Activated CD8-positive, alpha-beta T cell treated with anti-CD3 and anti-CD28 coated beads for 36 hours (primary cell): Measurements from ENCODE around the gene CENPF. TPM values are rescaled to one million over a fixed set of nuclear protein-coding genes. Genes with fewer than 3 reads are reported as not detected.
"Not testable (repeated sequence)": the region's sequence is repeated elsewhere in the genome, so short reads cannot be mapped to it uniquely, and the experiment has no call there.

ENCODE experiments used
- ATAC-seq: fragments of 200-7000 bp; cut with Tn5 transposase; one replicate; pipeline ENCODE4 v1.10.0; 2021; ENCODE audit warnings: mild to moderate bottlenecking, moderate library complexity
- CTCF ChIA-PET: fragments of 350-600 bp; sonication (Branson Sonifier 250); formaldehyde crosslinking; loops from one replicate; lab custom pipeline; 2021; ENCODE audit warnings: antibody characterized with exemption; lab: Charles Lee
- POLR2A ChIA-PET: fragments of 350-600 bp; sonication (Branson Sonifier 250); formaldehyde crosslinking; loops from one replicate; lab custom pipeline; 2021; ENCODE audit warnings: antibody characterized with exemption; lab: Charles Lee
- DNase-seq: peaks from one replicate; pipeline ENCODE4 v3.0.0-alpha.2; 2020
- H3K27ac Mint-ChIP-seq: one replicate; pipeline ENCODE4 v1.8.0; 2021; ENCODE audit warnings: mild to moderate bottlenecking, mixed read lengths
- H3K27me3 Mint-ChIP-seq: one replicate; pipeline ENCODE4 v1.8.0; 2021; ENCODE audit warnings: mixed read lengths
- H3K36me3 Mint-ChIP-seq: one replicate; pipeline ENCODE4 v1.8.0; 2021; ENCODE audit warnings: low read depth, mixed read lengths
- H3K4me1 Mint-ChIP-seq: one replicate; pipeline ENCODE4 v1.8.0; 2021; ENCODE audit warnings: low read depth, mixed read lengths
- H3K4me3 Mint-ChIP-seq: one replicate; pipeline ENCODE4 v1.8.0; 2021; ENCODE audit warnings: mild to moderate bottlenecking, moderate library complexity, mixed read lengths
- H3K9me3 Mint-ChIP-seq: one replicate; pipeline ENCODE4 v1.8.0; 2021; ENCODE audit warnings: mixed read lengths
- intact Hi-C: fragments of 100-400 bp; cut with micrococcal nuclease; formaldehyde crosslinking; loops from one replicate; pipeline ENCODE4 v1.10.0; 2022
- total RNA-seq, 2 experiments: library from RNA; stranded (reverse); gene quantifications; one replicate each; pipeline ENCODE4 v1.2.3, GENCODE V29; 2021
- TF ChIP-seq, protein P1 (sequence below): fragments of 200-600 bp; IDR thresholded peaks from one replicate; pipeline ENCODE4 v1.8.0; 2022; ENCODE audit warnings: antibody characterized with exemption, mild to moderate bottlenecking

CENPF gene
- total RNA-seq, 2 experiments from 2014 or later, result 65.4 to 70.6 TPM

DNA sequence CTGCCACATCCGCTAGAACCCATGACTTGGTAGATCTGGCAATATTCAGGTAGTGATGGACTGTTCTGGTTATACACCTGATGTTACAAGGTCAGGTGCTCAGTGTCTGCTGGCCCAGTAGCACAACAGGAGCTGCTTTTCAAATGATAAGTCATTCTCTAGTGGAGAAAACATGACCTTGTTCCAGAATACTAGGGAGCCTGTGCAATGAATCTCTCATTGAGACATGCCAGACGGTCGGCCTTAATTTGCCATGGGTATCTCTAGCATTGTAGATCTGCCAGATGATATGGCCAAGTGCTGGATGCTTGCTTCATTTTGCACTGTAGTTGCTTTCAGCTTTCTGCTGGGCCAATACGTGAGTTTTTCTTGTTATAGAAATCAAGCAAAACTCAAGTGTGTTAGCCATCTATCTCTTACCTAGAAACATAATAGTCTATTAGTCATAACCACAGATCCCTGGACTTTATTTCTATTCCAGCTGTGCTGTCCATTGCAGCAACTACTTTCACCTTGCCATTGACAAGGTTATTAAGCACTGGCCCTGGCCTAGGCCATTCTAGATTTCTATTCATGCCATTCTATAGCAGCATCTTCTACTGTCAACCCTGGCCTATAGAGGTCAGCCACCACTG, 13.9 kb upstream of the CENPF start:
- DNase-seq (no peak), ATAC-seq (no peak)
- no peaks in the 10 kb centered on the region for H3K36me3 Mint-ChIP-seq
- ChIA-PET POLR2A (no interaction called here), CTCF (interaction anchor here (12.1 kb wide), 1 partner anchor 258 kb away, joined by 119 read pairs; no protein-coding TSS in a partner anchor)
- H3K27ac Mint-ChIP-seq, result no peak overlapping the region
- peaks cover 3% of the 10 kb centered on the region for H3K27me3 Mint-ChIP-seq
- no peaks in the 10 kb centered on the region for H3K9me3 Mint-ChIP-seq
- intact Hi-C loops, result loop anchor here (5.0 to 10.0 kb wide), 2 partner anchors 202 to 314 kb away; no protein-coding TSS in a partner anchor
- TF ChIP-seq, protein P1, sequence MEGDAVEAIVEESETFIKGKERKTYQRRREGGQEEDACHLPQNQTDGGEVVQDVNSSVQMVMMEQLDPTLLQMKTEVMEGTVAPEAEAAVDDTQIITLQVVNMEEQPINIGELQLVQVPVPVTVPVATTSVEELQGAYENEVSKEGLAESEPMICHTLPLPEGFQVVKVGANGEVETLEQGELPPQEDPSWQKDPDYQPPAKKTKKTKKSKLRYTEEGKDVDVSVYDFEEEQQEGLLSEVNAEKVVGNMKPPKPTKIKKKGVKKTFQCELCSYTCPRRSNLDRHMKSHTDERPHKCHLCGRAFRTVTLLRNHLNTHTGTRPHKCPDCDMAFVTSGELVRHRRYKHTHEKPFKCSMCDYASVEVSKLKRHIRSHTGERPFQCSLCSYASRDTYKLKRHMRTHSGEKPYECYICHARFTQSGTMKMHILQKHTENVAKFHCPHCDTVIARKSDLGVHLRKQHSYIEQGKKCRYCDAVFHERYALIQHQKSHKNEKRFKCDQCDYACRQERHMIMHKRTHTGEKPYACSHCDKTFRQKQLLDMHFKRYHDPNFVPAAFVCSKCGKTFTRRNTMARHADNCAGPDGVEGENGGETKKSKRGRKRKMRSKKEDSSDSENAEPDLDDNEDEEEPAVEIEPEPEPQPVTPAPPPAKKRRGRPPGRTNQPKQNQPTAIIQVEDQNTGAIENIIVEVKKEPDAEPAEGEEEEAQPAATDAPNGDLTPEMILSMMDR, result no peak
- H3K4me3 Mint-ChIP-seq, result no peak overlapping the region
- no peaks in the 10 kb centered on the region for H3K4me1 Mint-ChIP-seq

DNA sequence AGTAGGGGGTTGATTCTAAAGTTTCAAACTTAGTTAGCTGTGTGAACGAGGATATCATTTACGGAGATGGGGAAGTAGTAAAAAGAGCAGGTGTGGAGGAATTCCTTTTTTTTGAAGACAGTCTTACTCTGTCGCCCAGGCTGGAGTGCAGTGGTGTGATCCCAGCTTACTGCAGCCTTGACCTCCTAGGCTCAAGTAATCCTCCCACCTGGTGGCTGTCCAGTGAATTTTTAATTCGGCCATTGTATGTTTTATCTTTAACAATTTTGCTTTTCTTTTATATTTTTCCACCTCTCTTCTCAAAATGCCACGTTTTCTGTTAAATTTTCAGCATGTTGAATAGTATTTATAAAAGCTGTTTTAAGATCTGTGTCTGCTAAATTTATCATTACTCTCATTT, 12.3 kb upstream of the CENPF start:
- TF ChIP-seq, protein P1, result no peak
- intact Hi-C loops, result no loop called here
- ATAC-seq (no peak), DNase-seq (no peak)
- Mint-ChIP-seq H3K4me1 (no peaks in the 10 kb centered on the region), H3K9me3 (no peaks in the 10 kb centered on the region), H3K27me3 (peaks cover 3% of the 10 kb centered on the region), H3K27ac (no peak overlapping the region), H3K4me3 (no peak overlapping the region), H3K36me3 (no peaks in the 10 kb centered on the region)
- ChIA-PET CTCF (interaction anchor here (1.2 kb wide), 2 partner anchors 241 to 258 kb away, joined by 3 read pairs; no protein-coding TSS in a partner anchor), POLR2A (no interaction called here)

GRCh38 chr1:214591918-214592317, 11.1 kb upstream of the CENPF start:
- CTCF ChIA-PET, result interaction anchor here (1.2 kb wide), 1 partner anchor 260 kb away, joined by 3 read pairs; no protein-coding TSS in a partner anchor
- H3K36me3 Mint-ChIP-seq, ATAC-seq, H3K27ac Mint-ChIP-seq, H3K4me3 Mint-ChIP-seq, H3K4me1 Mint-ChIP-seq, DNase-seq, H3K9me3 Mint-ChIP-seq, intact Hi-C loops, POLR2A ChIA-PET, H3K27me3 Mint-ChIP-seq: not testable (repeated sequence)

- Mint-ChIP-seq H3K27ac (no peak overlapping the region), H3K4me3 (no peak overlapping the region), H3K36me3 (no peaks in the 10 kb centered on the region), H3K4me1 (no peaks in the 10 kb centered on the region), H3K9me3 (no peaks in the 10 kb centered on the region), H3K27me3 (peaks cover 3% of the 10 kb centered on the region)
- TF ChIP-seq, protein P1, result no peak
- POLR2A ChIA-PET, result no interaction called here
- DNase-seq (no peak), ATAC-seq (no peak)
- CTCF ChIA-PET, result interaction anchor here (1.1 to 3.8 kb wide), 4 partner anchors 9 to 332 kb away, joined by 4 to 26 read pairs (median 4); no protein-coding TSS in a partner anchor
- intact Hi-C loops, result no loop called here
These were observed 9.8 kb upstream of the CENPF start for GRCh38 chr1:214593158-214593557.

DNA sequence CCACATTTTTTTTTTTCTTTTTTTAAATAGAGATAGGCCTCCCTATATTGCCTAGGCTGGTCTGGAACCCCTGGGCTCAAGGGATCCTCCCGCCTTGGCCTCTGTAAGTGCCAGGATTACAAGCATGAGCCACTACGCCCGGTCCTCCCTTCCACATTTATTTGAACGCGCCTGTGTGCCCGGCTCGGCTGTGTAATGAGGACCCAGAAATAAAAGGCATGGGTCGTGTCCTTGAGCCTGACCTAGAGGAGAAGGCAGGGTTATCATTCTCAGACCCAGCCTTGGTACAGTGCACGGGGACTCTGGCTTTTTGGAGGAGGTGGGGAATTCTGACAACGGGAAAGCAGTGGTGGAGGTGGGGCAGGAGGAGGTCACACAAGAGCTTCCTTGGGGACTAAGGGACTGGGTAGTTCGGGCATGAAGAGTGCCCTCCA, 841 bp downstream of the CENPF start:
- peaks cover 10% of the 10 kb centered on the region for H3K36me3 Mint-ChIP-seq
- intact Hi-C loops, result no loop called here
- peak overlapping the region; percentile 77 for H3K27ac Mint-ChIP-seq
- DNase-seq, result peak; percentile 13
- ChIA-PET POLR2A (no interaction called here), CTCF (interaction anchor here (1.0 to 3.6 kb wide), 3 partner anchors 24 to 389 kb away, joined by 3 to 9 read pairs (median 3); no protein-coding TSS in a partner anchor)
- H3K4me3 Mint-ChIP-seq, result peak overlapping the region; percentile 93
- H3K4me1 Mint-ChIP-seq, result peaks cover 13% of the 10 kb centered on the region
- no peaks in the 10 kb centered on the region for H3K27me3 Mint-ChIP-seq
- H3K9me3 Mint-ChIP-seq, result no peaks in the 10 kb centered on the region
- TF ChIP-seq, protein P1, result no peak
- no peak for ATAC-seq
